ENCODE measurements around the gene ACTA2.

The ACTA2 gene

GRCh38 chr10:88980800-88981199 is 28.2 kb upstream of the ACTA2 start:
- DNase-seq = no peak

GRCh38 chr10:88980247-88980646 is 27.7 kb upstream of the ACTA2 start:
- no peak for DNase-seq

GRCh38 chr10:88979603-88980002 is 27.0 kb upstream of the ACTA2 start:
- DNase-seq = no peak

- DNase-seq = peak; percentile 85
Measured at GRCh38 chr10:88979153-88979562, 26.6 kb upstream of the ACTA2 start.

GRCh38 chr10:88978463-88978862 is 25.9 kb upstream of the ACTA2 start:
- DNase-seq = no peak

- no peak for DNase-seq
Measured at GRCh38 chr10:88975377-88975720, 22.8 kb upstream of the ACTA2 start.

- peak; percentile 58 for DNase-seq
Measured at GRCh38 chr10:88974446-88975376, 22.1 kb upstream of the ACTA2 start.

- no peak for DNase-seq
Measured at GRCh38 chr10:88974012-88974411, 21.4 kb upstream of the ACTA2 start.

GRCh38 chr10:88971221-88972061 is 18.9 kb upstream of the ACTA2 start:
- DNase-seq = no peak

GRCh38 chr10:88968391-88968790 is 15.8 kb upstream of the ACTA2 start:
- DNase-seq = no peak

- no peak for DNase-seq
Measured at GRCh38 chr10:88966797-88967196, 14.2 kb upstream of the ACTA2 start.

GRCh38 chr10:88964869-88965415 is 12.4 kb upstream of the ACTA2 start:
- DNase-seq = no peak

- DNase-seq = no peak
Measured at GRCh38 chr10:88964360-88964759, 11.8 kb upstream of the ACTA2 start.

- DNase-seq = no peak
Measured at GRCh38 chr10:88963318-88963717, 10.7 kb upstream of the ACTA2 start.

GRCh38 chr10:88962336-88962735 is 9.8 kb upstream of the ACTA2 start:
- DNase-seq = peak; percentile 60

- DNase-seq = no peak
Measured at GRCh38 chr10:88961266-88961665, 8.7 kb upstream of the ACTA2 start.

GRCh38 chr10:88960802-88961201 is 8.2 kb upstream of the ACTA2 start:
- no peak for DNase-seq

- no peak for DNase-seq
Measured at GRCh38 chr10:88958721-88959120, 6.1 kb upstream of the ACTA2 start.

- DNase-seq = no peak
Measured at GRCh38 chr10:88957381-88957780, 4.8 kb upstream of the ACTA2 start.

- DNase-seq = no peak
Measured at GRCh38 chr10:88954458-88955083, 2.0 kb upstream of the ACTA2 start.

GRCh38 chr10:88953662-88954061 is 1.1 kb upstream of the ACTA2 start:
- DNase-seq = peak; percentile 47

GRCh38 chr10:88949912-88950837 is 2.4 kb downstream of the ACTA2 start:
- peak; percentile 35 for DNase-seq

Data from hematopoietic multipotent progenitor cell treated with erythropoietin and hydrocortisone succinate and interleukin-3 and kit ligand, for 4 days (in vitro differentiated cells).